Brain microvascular endothelial cell (primary cell): ENCODE results near the gene GDPGP1.
A peak's percentile ranks its signal among the peaks of the same experiment; 100 is the strongest.

ENCODE experiments used
- DNase-seq: peaks from one replicate; pipeline ENCODE4 v3.0.0-alpha.2; 2020
- H3K27ac ChIP-seq: fragments of 250-450 bp; sonication (Bioruptor Pico); 2 replicates; pipeline ENCODE4 v1.5.1; 2020; ENCODE audit warnings: mild to moderate bottlenecking, moderate library complexity
- H3K27me3 ChIP-seq: fragments of 250-450 bp; sonication (Bioruptor Pico); replicated peaks from 2 replicates; pipeline ENCODE4 v1.5.1; 2020; ENCODE audit warnings: mild to moderate bottlenecking
- H3K36me3 ChIP-seq: fragments of 250-450 bp; sonication (Bioruptor Pico); replicated peaks from 2 replicates; pipeline ENCODE4 v1.5.1; 2020; ENCODE audit warnings: mild to moderate bottlenecking
- H3K4me3 ChIP-seq: 2 replicates; pipeline ENCODE4 v1.5.1; 2011; ENCODE audit warnings: low read depth, mild to moderate bottlenecking, control low read depth, low read length, moderate library complexity
- in situ Hi-C: cut with HindIII; loops from 2 replicates; pipeline ENCODE4 v1.10.0; 2017; ENCODE audit warnings: low sequenced_read_pairs, low pct_ligation_motif_present
- TF ChIP-seq, protein P1 (sequence below): IDR thresholded peaks from 2 replicates; pipeline ENCODE4 v1.5.1; 2011; ENCODE audit warnings: low read depth, mild to moderate bottlenecking, moderate library complexity, low read length, control low read depth, inconsistent platforms; ENCODE audit errors: missing control alignments

Gene GDPGP1

GRCh38 chr15:90194655-90195054 lies 39.4 kb upstream of the GDPGP1 start:
- in situ Hi-C loops = no loop called here
- no peaks in the 10 kb centered on the region for H3K36me3 ChIP-seq
- no peaks in the 10 kb centered on the region for H3K27me3 ChIP-seq
- H3K4me3 ChIP-seq = no peak overlapping the region
- TF ChIP-seq, protein P1, sequence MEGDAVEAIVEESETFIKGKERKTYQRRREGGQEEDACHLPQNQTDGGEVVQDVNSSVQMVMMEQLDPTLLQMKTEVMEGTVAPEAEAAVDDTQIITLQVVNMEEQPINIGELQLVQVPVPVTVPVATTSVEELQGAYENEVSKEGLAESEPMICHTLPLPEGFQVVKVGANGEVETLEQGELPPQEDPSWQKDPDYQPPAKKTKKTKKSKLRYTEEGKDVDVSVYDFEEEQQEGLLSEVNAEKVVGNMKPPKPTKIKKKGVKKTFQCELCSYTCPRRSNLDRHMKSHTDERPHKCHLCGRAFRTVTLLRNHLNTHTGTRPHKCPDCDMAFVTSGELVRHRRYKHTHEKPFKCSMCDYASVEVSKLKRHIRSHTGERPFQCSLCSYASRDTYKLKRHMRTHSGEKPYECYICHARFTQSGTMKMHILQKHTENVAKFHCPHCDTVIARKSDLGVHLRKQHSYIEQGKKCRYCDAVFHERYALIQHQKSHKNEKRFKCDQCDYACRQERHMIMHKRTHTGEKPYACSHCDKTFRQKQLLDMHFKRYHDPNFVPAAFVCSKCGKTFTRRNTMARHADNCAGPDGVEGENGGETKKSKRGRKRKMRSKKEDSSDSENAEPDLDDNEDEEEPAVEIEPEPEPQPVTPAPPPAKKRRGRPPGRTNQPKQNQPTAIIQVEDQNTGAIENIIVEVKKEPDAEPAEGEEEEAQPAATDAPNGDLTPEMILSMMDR = no peak
- DNase-seq = no peak
- H3K27ac ChIP-seq = no peak overlapping the region

DNA sequence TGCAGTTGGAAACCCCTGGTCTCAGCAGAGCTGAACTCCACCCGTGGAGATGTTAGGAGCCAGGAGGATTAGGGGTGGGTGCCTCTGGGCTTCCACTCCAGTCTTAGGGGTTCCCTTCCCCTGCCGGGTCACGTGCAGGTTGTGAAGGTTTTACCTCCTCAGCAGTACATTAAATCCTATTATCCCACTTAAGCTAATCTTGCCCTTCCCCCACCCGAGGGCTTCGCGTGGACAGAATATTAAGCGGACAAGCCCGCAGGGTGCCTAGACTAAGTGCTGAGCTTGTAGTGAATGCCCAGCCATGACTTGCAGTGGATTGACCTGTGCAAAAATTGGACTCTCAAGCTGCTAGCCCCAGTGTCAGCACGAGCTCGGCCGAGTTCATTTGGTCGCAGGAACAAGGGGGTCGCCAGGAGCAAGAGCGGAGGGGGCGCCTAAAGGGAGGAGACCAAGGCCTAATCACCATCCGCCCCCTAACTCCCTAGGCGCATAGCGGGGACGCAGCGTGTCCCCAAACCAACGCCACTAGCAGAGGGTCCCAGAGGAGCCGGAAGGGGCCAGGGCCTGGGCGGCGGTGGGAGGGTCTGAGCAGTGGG lies 33.4 kb upstream of the GDPGP1 start:
- in situ Hi-C loops = no loop called here
- TF ChIP-seq, protein P1 = no peak
- H3K27me3 ChIP-seq = no peaks in the 10 kb centered on the region
- H3K36me3 ChIP-seq = no peaks in the 10 kb centered on the region
- no peak for DNase-seq
- peak overlapping the region; percentile 66 for H3K4me3 ChIP-seq
- H3K27ac ChIP-seq = no peak overlapping the region

DNA sequence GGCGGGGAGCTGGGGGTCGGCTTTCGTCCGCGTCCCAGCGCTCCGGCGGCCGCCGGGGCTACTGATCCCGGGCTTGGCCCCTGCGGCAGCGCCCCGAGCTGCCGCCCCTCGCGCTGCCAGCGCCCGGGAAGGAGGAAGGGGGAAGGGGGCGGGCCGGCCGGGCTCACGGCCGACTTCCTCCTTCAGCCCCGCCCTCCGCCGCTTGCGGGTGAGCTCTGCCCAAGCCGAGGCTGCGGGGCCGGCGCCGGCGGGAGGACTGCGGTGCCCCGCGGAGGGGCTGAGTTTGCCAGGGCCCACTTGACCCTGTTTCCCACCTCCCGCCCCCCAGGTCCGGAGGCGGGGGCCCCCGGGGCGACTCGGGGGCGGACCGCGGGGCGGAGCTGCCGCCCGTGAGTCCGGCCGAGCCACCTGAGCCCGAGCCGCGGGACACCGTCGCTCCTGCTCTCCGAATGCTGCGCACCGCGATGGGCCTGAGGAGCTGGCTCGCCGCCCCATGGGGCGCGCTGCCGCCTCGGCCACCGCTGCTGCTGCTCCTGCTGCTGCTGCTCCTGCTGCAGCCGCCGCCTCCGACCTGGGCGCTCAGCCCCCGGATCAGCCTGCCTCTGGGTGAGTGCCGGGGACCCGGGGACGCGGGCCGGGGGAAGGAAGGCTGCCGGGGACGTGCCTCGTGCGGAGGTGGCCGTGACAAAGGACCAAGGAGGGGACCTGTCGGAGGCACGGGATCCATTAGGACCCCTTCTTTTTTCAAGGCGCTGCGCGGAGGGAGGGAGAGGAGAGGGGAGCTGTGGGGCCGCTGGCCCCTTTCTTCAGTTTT lies 32.7 kb upstream of the GDPGP1 start, which contains the start of gene SEMA4B:
SEMA4B (plus strand) TSS at position 201 of the 814 bp plus-strand sequence; CDS start at position 450, 249 bp downstream.
- TF ChIP-seq, protein P1 = no peak
- no peak within 1 kb of the TSS for H3K27ac ChIP-seq
- DNase-seq = no peak
- in situ Hi-C loops = no loop called here
- H3K27me3 ChIP-seq = no peaks in the 10 kb centered on the region
- H3K4me3 ChIP-seq = peak within 1 kb of the TSS; percentile 66
- no peaks in the 10 kb centered on the region for H3K36me3 ChIP-seq

DNA sequence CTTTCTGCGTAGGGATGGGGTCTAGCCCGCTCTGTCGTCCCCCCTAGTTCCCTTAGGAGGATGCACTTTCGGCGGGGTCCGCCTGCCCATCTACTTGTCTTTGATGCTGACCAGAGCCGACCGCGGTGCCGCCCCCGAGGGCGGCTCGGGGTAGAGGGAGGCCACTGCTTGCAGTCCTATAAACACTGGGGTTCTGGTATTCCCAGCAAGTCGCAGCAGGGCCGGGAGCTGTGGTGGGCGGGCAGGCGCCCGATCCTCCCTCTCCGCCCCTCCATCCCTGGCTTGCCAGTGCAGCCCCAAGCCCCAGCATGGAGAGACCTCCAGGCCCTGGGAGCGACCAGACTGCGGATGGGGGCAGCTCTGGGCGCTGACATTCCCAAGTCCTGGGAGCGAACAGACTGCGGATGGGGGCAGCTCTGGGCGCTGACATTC lies 32.0 kb upstream of the GDPGP1 start:
- no peak overlapping the region for H3K27ac ChIP-seq
- in situ Hi-C loops = no loop called here
- TF ChIP-seq, protein P1 = no peak

GRCh38 chr15:90202929-90203328 lies 31.1 kb upstream of the GDPGP1 start:
- H3K27me3 ChIP-seq = no peaks in the 10 kb centered on the region
- TF ChIP-seq, protein P1 = no peak
- DNase-seq = no peak
- H3K27ac ChIP-seq = no peak overlapping the region
- no peak overlapping the region for H3K4me3 ChIP-seq
- in situ Hi-C loops = no loop called here
- no peaks in the 10 kb centered on the region for H3K36me3 ChIP-seq

More for the DNA sequence above, 32.0 kb upstream of the GDPGP1 start:
- no peaks in the 10 kb centered on the region for H3K27me3 ChIP-seq
- DNase-seq = no peak
- no peaks in the 10 kb centered on the region for H3K36me3 ChIP-seq
- peak overlapping the region; percentile 66 for H3K4me3 ChIP-seq
